ENCODE data around the gene SDHA.

GRCh38 chr5:185095-186070 lies 32.7 kb upstream of the SDHA start:
- TF ChIP-seq MAX (IDR thresholded peaks at IDR 0.05), result no peak
- no peak for TF ChIP-seq POLR2A (IDR thresholded peaks at IDR 0.05; ENCODE audit: borderline replicate concordance, extremely low read depth, insufficient read depth, insufficient read length)
- TF ChIP-seq CTCF (IDR thresholded peaks at IDR 0.05 in 2 of 3, conservative IDR thresholded peaks at IDR 0.05 in 1 of 3; ENCODE audit: borderline replicate concordance in 1 of 3, insufficient read depth in 1 of 3, low read depth in 2 of 3, low read length in 2 of 3), result no peak
- TF ChIP-seq EGR1 (IDR thresholded peaks at IDR 0.05; ENCODE audit: low read depth), result no peak
- TF ChIP-seq SRF (IDR thresholded peaks at IDR 0.05; ENCODE audit: low read depth), result no peak
- TF ChIP-seq CBX3 (IDR thresholded peaks at IDR 0.05; ENCODE audit: low read depth), result no peak

Measured in HCT116 (cell line).